ENCODE data around the gene RRP12. TPM values are rescaled to one million over a fixed set of nuclear protein-coding genes. Genes with fewer than 3 reads are reported as not detected.
A peak's percentile ranks its signal among the peaks of the same experiment; 100 is the strongest.

RRP12 gene
- 54.2 and 134 TPM in 2 replicates for total RNA-seq (2011; cell fraction: chromatin; rRNA removed; ENCODE audit: low replicate concordance)
- total RNA-seq (2011; cell fraction: nucleolus; rRNA removed) = 76.7 and 77.6 TPM in 2 replicates
- 53.7 TPM in 2 replicates for total RNA-seq (2011; cell fraction: nucleoplasm; rRNA removed)
- total RNA-seq (2014; rRNA removed) (34.7 and 50.5 TPM in 2 replicates), total RNA-seq (2014; rRNA removed; fragmentation: Illumina TruSeq; extraction: Trizol) (12.6 and 16.4 TPM in 2 replicates), total RNA-seq (2015; rRNA removed; fragmentation: Illumina TruSeq; extraction: Trizol) (21.8 and 25.4 TPM in 2 replicates), total RNA-seq (2021) (64.4 and 68.2 TPM in 2 replicates), polyA plus RNA-seq (2011; rRNA removed) (7.2 and 22.3 TPM in 2 replicates), polyA plus RNA-seq (2014; fragmentation: Illumina TruSeq; extraction: Trizol) (30.2 and 37.5 TPM in 2 replicates), polyA plus RNA-seq (2014; fragmentation: Nextera tagmentation; extraction: Ambion mirVana) (1 to 10 TPM; 4.6 to 6.1 TPM), polyA plus RNA-seq (2014; rRNA removed) (20.2 and 25.4 TPM in 2 replicates), polyA minus RNA-seq (2011; rRNA and poly(A)+ RNA removed) (16.2 and 21.5 TPM in 2 replicates), Bru-seq, nascent RNA (percentile 56 among the genes with signal in this experiment), BruChase-seq, experiment 1, labeled RNA remaining after a 2-hour chase (percentile 56 among the genes with signal in this experiment), BruChase-seq, experiment 2, labeled RNA remaining after a 6-hour chase (percentile 61 among the genes with signal in this experiment)
- polyA plus RNA-seq (2011; cell fraction: cytosol; rRNA removed) = 6.5 and 7.3 TPM in 2 replicates
- polyA plus RNA-seq (2011; cell fraction: nucleus; rRNA removed) = 37.2 and 53.1 TPM in 2 replicates
- 24.9 and 37.3 TPM in 2 replicates for polyA plus RNA-seq (2012)
- polyA minus RNA-seq (2011; cell fraction: cytosol; rRNA and poly(A)+ RNA removed) = 29.1 and 31.1 TPM in 2 replicates
- polyA minus RNA-seq (2011; cell fraction: nucleus; rRNA and poly(A)+ RNA removed) = 32.2 and 42.1 TPM in 2 replicates
- long read RNA-seq, experiment 1, full-length matches to known transcripts = 58 of 359 reads
- long read RNA-seq, experiment 1, partial matches to known transcripts = 276 of 359 reads
- long read RNA-seq, experiment 1, other reads (novel, unspliced or antisense) = 25 of 359 reads
- long read RNA-seq, experiment 2, full-length matches to known transcripts = 4 of 71 reads
- long read RNA-seq, experiment 2, partial matches to known transcripts = 52 of 71 reads
- long read RNA-seq, experiment 2, other reads (novel, unspliced or antisense) = 15 of 71 reads
- long read RNA-seq, experiment 3, full-length matches to known transcripts = 9 of 16 reads
- long read RNA-seq, experiment 3, partial matches to known transcripts = 5 of 16 reads
- long read RNA-seq, experiment 3, other reads (novel, unspliced or antisense) = 2 of 16 reads

- Histone ChIP-seq H4K20me1 (replicated peaks; ENCODE audit: control insufficient read depth, insufficient read depth, low read length) (no peaks in the 10 kb centered on the region), H3K79me2 (ENCODE audit: control insufficient read depth, insufficient read depth, low read length) (peaks cover 23% of the 10 kb centered on the region), H3K27me3 (ENCODE audit: control insufficient read depth in 2 of 2, insufficient read depth in 2 of 2, low read length in 2 of 2) (no peaks in the 10 kb centered on the region), H3K4me1 (replicated peaks in 1 of 2; ENCODE audit: control insufficient read depth in 2 of 2, insufficient read depth in 2 of 2, low read length in 2 of 2) (peaks cover 3% of the 10 kb centered on the region in 2 experiments; a peak in 3 of 5 replicates), H3K27ac (ENCODE audit: extremely low read depth, low read depth, low read length) (peak within 1 kb of the TSS; percentile 82), H3K4me2 (ENCODE audit: insufficient read depth, low read length) (peak within 1 kb of the TSS; percentile 85), H3K36me3 (ENCODE audit: control insufficient read depth, insufficient read depth, low read length) (peaks cover 23% of the 10 kb centered on the region; the same call in 2 of the 3 replicates), H3K9ac (ENCODE audit: insufficient read depth in 1 of 2, low read depth in 2 of 2, low read length in 2 of 2) (peak within 1 kb of the TSS; percentile 83 to 93), H2AFZ (ENCODE audit: low read depth, low read length) (peak within 1 kb of the TSS; percentile 71), H3K4me3 (peak within 1 kb of the TSS; percentile 83), H3K9me3 (replicated peaks; ENCODE audit: control insufficient read depth, insufficient read depth, low read depth, low read length) (no peaks in the 10 kb centered on the region), H3K9me1 (ENCODE audit: control insufficient read depth, insufficient read depth, low read length) (no peaks in the 10 kb centered on the region)
- POLR2A ChIA-PET = interaction anchor here (0.7 to 2.0 kb wide), 10 partner anchors 9 to 363 kb away, joined by 3 to 8 read pairs (median 4); no protein-coding TSS in a partner anchor
- intact Hi-C loops (cut with micrococcal nuclease) = no loop called here
- DNase-seq (ENCODE audit: extremely low read depth in 1 of 4, low spot score in 3 of 4) = peak; percentile 87 to 96 (median 90)
- CTCF ChIA-PET (ENCODE audit: low intra/inter-chr PET ratio) = no interaction called here
- under 1% methylated on average over 31 of the region's 39 CpGs for WGBS (ENCODE audit: insufficient coverage, low coverage, missing lambda C conversion rate)
- TSS peak; percentile 91 for BruUV-seq (replicated peaks)
- ATAC-seq = peak; percentile 92
- FAIRE-seq = peak; percentile 100
- in situ Hi-C loops (cut with MboI) = no loop called here
- TF ChIP-seq ZNF263 (CRISPR knock-in tag; IDR thresholded peaks at IDR 0.05; ENCODE audit: borderline replicate concordance) (no peak), ZNF507 (tag; conservative IDR thresholded peaks at IDR 0.05) (no peak), ZNF518B (CRISPR knock-in tag; IDR thresholded peaks at IDR 0.05) (no peak), HNRNPLL (IDR thresholded peaks at IDR 0.05; ENCODE audit: low read depth, low read length, poor library complexity, severe bottlenecking) (no peak), POLR2H (tag; IDR thresholded peaks at IDR 0.05; ENCODE audit: low read depth) (no peak), CREM (IDR thresholded peaks at IDR 0.05; ENCODE audit: low read depth) (peak; percentile 96), NR2C2 (CRISPR knock-in tag; IDR thresholded peaks at IDR 0.05) (no peak; the same call in 1 of the 2 replicates), NR2C2 (tag; IDR thresholded peaks at IDR 0.05) (no peak; the same call in 1 of the 2 replicates)
- TF ChIP-seq, protein P1, sequence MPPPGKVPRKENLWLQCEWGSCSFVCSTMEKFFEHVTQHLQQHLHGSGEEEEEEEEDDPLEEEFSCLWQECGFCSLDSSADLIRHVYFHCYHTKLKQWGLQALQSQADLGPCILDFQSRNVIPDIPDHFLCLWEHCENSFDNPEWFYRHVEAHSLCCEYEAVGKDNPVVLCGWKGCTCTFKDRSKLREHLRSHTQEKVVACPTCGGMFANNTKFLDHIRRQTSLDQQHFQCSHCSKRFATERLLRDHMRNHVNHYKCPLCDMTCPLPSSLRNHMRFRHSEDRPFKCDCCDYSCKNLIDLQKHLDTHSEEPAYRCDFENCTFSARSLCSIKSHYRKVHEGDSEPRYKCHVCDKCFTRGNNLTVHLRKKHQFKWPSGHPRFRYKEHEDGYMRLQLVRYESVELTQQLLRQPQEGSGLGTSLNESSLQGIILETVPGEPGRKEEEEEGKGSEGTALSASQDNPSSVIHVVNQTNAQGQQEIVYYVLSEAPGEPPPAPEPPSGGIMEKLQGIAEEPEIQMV (tag; conservative IDR thresholded peaks at IDR 0.05; ENCODE audit: low read depth) = no peak
Measured at GRCh38 chr10:97400665-97401454, at the start of gene RRP12. TSS of gene RRP12 (minus strand) at chr10:97401340. CDS start at chr10:97401231, 109 bp downstream.

Data from K562 (cell line).